PC-9 (cell line): Measurements from ENCODE around the gene SH3BGRL3.

ENCODE experiments used
- CTCF ChIP-seq: fragments of 200-600 bp; sonication (generic); conservative IDR thresholded peaks from 2 replicates; pipeline ENCODE4 v1.6.1; 2017; ENCODE audit warnings: mixed run types, antibody characterized with exemption, mild to moderate bottlenecking, moderate library complexity
- EZH2 ChIP-seq: fragments of 200-600 bp; sonication (generic); IDR thresholded peaks from 2 replicates; pipeline ENCODE4 v1.8.0; 2017; ENCODE audit warnings: antibody characterized with exemption, low read depth

- TF ChIP-seq EZH2 (no peak), CTCF (no peak)
Measured at GRCh38 chr1:26295194-26296138, 15.6 kb downstream of the SH3BGRL3 start.
